Activated CD8-positive, alpha-beta memory T cell treated with anti-CD3 and anti-CD28 coated beads, Interleukin-2, amount 50 U/mL, for 4 hours (primary cell): ENCODE results near the gene PPP2R2B.

Source experiments
- DNase-seq: peaks from one replicate; pipeline ENCODE4 v3.0.0-alpha.2; 2020

Gene PPP2R2B

DNA sequence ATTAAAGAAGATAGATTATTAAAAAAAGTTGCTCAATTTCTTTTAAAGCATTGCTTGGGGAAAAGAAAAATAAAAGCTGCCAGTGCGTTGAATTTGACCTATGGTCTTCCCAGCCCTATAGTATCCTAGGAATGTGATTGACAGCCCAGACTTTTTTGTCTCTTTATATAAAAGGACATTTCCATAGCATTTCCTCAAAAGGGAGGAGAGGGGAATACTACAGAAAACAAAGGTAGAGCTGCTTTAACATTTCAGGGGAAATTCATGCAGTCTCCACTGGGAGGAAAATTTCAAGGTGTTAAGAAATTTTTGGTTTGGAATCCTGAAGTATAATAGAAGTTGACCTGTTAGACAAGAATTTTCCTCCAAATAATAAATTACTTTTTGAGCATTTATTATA, 344.7 kb downstream of the PPP2R2B start:
- DNase-seq, result no peak

DNA sequence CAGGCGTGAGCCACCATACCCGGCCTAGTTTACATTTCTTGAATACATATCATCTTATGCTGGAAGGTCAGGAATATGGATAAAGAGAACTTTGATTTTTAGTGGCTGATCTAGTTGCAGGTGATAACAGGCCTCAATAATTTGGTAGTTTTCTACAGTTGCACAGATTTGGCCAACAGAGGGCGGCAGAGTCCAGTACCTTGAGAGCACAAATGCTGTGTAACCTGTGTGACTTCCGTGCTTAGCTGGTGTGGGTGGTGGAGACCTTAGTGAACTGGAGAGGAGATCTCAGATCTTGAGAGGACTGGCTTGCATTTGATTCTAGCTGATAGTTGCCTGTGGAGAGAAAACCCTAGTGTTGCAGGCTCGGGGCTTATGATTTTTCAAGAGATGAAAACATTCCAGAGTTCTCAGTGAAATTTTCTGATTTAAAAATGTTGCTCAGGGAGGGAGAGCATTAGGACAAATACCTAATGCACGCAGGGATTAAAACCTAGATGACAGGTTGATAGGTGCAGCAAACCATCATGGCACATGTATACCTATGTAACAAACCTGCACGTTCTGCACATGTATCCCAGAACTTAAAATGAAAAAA, 345.2 kb downstream of the PPP2R2B start:
- peak; percentile 71 for DNase-seq
